ENCODE results near the gene SUZ12. TPM values are rescaled to one million over a fixed set of nuclear protein-coding genes. Genes with fewer than 3 reads are reported as not detected.
"Not testable (repeated sequence)": the region's sequence is repeated elsewhere in the genome, so short reads cannot be mapped to it uniquely, and the experiment has no call there.

Gene SUZ12
- total RNA-seq, 1 donor from 2014 or later, result 14.0 TPM

GRCh38 chr17:31937926-31938641 is 1.3 kb downstream of the SUZ12 start:
- DNase-seq (ENCODE audit: missing footprints); ATAC-seq; intact Hi-C loops (cut with DNase I): not testable (repeated sequence)

- ATAC-seq; intact Hi-C loops (cut with DNase I): not testable (repeated sequence)
Measured at GRCh38 chr17:31941916-31942315, 5.1 kb downstream of the SUZ12 start.

GRCh38 chr17:31942396-31942795 is 5.6 kb downstream of the SUZ12 start:
- DNase-seq (ENCODE audit: missing footprints); ATAC-seq; intact Hi-C loops (cut with DNase I): not testable (repeated sequence)

More at GRCh38 chr17:31941916-31942315, 5.1 kb downstream of the SUZ12 start:
- DNase-seq (ENCODE audit: missing footprints), result not testable (repeated sequence)

GRCh38 chr17:31951953-31952352 is 15.1 kb downstream of the SUZ12 start:
- intact Hi-C loops (cut with DNase I); ATAC-seq; DNase-seq (ENCODE audit: missing footprints): not testable (repeated sequence)

GRCh38 chr17:31964131-31964530 is 27.3 kb downstream of the SUZ12 start:
- ATAC-seq; intact Hi-C loops (cut with DNase I); DNase-seq (ENCODE audit: missing footprints): not testable (repeated sequence)

- DNase-seq (ENCODE audit: missing footprints) (no peak), ATAC-seq (no peak)
- intact Hi-C loops (cut with DNase I), result no loop called here
Measured at GRCh38 chr17:31967648-31968047, 30.8 kb downstream of the SUZ12 start.

GRCh38 chr17:31970416-31970815 is 33.6 kb downstream of the SUZ12 start:
- ATAC-seq; DNase-seq (ENCODE audit: missing footprints); intact Hi-C loops (cut with DNase I): not testable (repeated sequence)

GRCh38 chr17:31974269-31975071 is 37.7 kb downstream of the SUZ12 start:
- intact Hi-C loops (cut with DNase I), result not testable (repeated sequence)

GRCh38 chr17:31975391-31975790 is 38.6 kb downstream of the SUZ12 start:
- DNase-seq (ENCODE audit: missing footprints); ATAC-seq; intact Hi-C loops (cut with DNase I): not testable (repeated sequence)

More at GRCh38 chr17:31974269-31975071, 37.7 kb downstream of the SUZ12 start:
- DNase-seq (ENCODE audit: missing footprints); ATAC-seq: not testable (repeated sequence)

GRCh38 chr17:31991821-31992220 is 55.0 kb downstream of the SUZ12 start:
- DNase-seq (ENCODE audit: missing footprints); intact Hi-C loops (cut with DNase I): not testable (repeated sequence)

GRCh38 chr17:31997005-31997404 is 60.2 kb downstream of the SUZ12 start:
- intact Hi-C loops (cut with DNase I), result no loop called here
- ATAC-seq (no peak), DNase-seq (ENCODE audit: missing footprints) (no peak)

More at GRCh38 chr17:31991821-31992220, 55.0 kb downstream of the SUZ12 start:
- not testable (repeated sequence) for ATAC-seq

GRCh38 chr17:32006957-32007462 is 70.2 kb downstream of the SUZ12 start, which contains the start of gene LRRC37B:
TSS of gene LRRC37B (plus strand) at chr17:32007383. CDS start at chr17:32021393, 14,010 bp downstream.
- ATAC-seq, result peak; percentile 99
- intact Hi-C loops (cut with DNase I), result loop anchor here (1.0 to 10.0 kb wide), 2 partner anchors 132 to 208 kb away; no protein-coding TSS in a partner anchor
- DNase-seq (ENCODE audit: missing footprints), result peak; percentile 96

GRCh38 chr17:32007463-32008298 is 70.9 kb downstream of the SUZ12 start:
- DNase-seq (ENCODE audit: missing footprints), result peak; percentile 71
- ATAC-seq, result peak; percentile 71
- intact Hi-C loops (cut with DNase I), result loop anchor here (1.0 to 10.0 kb wide), 2 partner anchors 132 to 207 kb away; no protein-coding TSS in a partner anchor

GRCh38 chr17:32009262-32009542 is 72.4 kb downstream of the SUZ12 start:
- DNase-seq (ENCODE audit: missing footprints) (no peak), ATAC-seq (no peak)
- intact Hi-C loops (cut with DNase I), result loop anchor here (10.0 kb wide), 1 partner anchor 206 kb away; no protein-coding TSS in a partner anchor

- intact Hi-C loops (cut with DNase I), result no loop called here
- ATAC-seq (no peak), DNase-seq (ENCODE audit: missing footprints) (no peak)
Measured at GRCh38 chr17:32010114-32010513, 73.3 kb downstream of the SUZ12 start.

- DNase-seq (ENCODE audit: missing footprints), result no peak
- ATAC-seq, result no peak
- intact Hi-C loops (cut with DNase I), result no loop called here
Measured at GRCh38 chr17:32015245-32016013, 78.6 kb downstream of the SUZ12 start.

- no peak for ATAC-seq
- DNase-seq (ENCODE audit: missing footprints), result no peak
- intact Hi-C loops (cut with DNase I), result no loop called here
Measured at GRCh38 chr17:32016231-32016630, 79.4 kb downstream of the SUZ12 start.

- ATAC-seq, result no peak
- no peak for DNase-seq (ENCODE audit: missing footprints)
- intact Hi-C loops (cut with DNase I), result no loop called here
Measured at GRCh38 chr17:32019228-32019627, 82.4 kb downstream of the SUZ12 start.
